HG03571 (cell line): Measurements from ENCODE around the gene PIK3R1.

Experiments used
- ATAC-seq: cut with Tn5 transposase; IDR thresholded peaks from one replicate; pipeline ENCODE4 v1.9.1; 2021; ENCODE audit not compliant: unreplicated experiment

Gene PIK3R1

DNA sequence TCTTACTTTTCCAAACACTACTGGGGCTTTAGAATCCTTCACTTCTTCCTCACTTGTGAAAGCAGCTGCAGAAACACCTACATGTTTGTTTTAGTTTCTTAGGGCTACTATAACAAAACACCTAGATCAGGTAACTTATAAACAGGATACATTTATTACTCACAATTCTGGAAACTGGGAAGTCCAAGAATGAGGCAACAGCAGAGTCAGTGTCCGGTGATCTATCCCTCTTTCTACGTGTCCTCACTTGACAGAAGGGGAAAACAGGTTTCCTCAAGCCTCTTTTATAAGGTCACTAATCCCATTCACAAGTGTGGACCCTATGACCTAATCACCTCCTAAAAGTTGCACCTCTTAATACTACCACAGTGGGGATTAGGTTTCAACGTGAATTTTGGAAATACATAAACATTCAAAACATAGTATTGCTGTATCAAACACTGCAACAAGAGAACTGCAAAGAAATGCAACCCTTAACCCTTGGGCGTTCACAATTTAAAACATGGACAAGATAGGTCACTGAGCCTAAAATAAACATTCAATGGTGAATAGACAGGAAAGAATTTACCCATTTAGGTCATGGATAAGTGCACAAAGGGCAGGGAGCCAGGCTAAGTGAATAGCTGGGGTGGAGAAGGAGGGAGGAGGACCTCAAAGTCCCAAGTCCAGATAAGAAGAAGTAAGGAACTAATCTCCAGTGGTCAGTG, 104.3 kb downstream of the PIK3R1 start:
- no peak for ATAC-seq

DNA sequence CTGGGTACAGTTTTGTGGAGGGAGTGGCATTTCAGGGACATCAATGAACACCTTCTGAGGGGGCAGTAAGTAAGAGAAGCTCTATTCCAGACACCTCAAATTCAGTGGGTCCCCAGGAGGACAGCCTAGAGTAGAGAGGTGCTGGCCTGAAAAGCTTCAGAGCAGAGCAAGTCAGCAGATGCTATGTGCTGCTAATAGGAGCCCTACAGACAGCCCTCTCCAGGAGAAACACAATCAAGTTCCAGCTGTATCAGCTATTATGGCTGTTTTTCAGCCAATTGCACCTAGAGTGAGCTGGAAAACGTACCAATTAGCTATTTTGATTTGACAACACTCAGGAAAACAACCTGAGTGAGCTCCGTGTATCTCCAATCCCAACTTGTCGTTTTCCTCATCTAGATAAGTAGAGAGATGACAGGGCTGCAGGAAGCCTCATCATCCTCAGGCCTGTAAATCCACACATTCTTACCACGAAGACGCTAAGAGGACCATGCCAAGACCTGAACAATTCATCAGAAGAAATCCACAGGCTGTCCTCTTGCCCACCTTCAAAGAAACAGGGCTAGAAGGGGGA, 104.9 kb downstream of the PIK3R1 start:
- no peak for ATAC-seq

DNA sequence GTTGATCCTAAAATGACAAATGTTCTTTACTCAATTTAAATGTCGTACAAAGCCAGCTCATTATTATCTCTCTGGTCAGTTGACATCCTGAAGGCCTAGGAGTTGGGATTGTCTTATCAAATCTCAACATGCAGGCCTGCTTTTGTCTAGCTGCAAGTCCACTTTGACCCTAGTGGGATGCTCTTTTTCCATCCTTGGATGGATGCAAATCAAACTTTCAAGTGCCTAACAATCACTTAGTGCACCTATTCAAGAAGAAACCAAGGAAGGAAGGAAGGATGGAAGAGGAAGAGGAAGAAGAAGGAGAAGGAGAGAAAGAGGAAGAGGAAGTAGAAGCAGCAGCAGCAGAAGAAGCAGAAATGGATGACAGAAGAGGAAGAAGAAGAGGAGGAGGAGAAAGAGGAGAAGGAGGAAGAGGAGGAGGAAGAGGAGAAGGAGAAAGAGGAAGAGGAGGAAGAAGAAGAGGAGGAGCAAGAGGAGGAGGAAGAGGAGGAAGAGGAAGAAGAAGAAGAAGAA, 109.6 kb downstream of the PIK3R1 start:
- ATAC-seq: no peak

DNA sequence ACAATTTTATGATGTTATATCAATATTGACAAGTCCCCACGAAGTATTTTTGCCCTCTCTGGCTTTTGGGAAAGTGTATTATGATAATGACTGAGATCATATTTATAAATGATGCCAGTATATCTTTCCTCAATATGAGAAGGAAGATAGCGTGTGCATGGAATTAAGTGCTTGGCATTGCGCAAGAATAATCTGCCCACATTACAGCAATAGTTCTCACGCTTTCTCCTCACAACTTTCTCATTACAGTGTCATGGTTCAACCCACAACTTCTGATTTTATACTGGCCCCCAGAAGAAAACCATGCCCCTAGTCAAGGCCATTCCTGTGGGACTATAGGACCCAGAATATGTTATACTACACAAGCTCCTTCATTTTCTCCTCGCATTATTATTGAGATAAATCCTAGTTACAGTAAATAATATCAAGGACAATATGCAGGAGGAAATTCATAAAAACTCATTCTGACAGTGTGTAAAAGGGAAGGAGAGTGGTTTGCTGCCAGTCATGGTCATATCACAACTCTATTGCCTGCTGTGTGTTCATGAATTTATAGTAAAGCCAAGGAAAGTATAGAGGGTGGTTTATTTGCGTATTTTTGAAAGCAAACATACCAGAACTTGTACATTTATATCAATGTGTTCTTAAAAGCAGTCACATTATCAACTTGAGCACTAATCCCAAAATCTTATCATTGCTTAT, 114.1 kb downstream of the PIK3R1 start:
- no peak for ATAC-seq

DNA sequence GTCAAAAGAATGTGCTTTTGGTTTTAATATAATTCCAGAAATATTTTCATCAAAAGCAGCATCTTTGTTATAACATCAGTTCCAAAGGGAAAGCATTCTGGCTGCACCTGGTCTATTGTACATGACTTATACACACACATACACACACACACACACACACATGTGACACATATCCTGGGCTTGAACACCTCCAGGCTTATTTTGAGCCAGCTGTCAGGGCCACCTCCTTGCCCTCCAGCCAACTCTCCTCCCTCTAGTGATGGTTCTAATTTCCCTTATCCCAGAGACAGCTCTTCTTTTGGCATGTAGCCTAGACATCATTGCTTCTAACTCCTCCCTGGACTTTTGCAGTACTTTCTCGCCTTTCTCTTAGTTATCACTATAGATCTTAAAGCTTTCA, 115.0 kb downstream of the PIK3R1 start:
- ATAC-seq: no peak

DNA sequence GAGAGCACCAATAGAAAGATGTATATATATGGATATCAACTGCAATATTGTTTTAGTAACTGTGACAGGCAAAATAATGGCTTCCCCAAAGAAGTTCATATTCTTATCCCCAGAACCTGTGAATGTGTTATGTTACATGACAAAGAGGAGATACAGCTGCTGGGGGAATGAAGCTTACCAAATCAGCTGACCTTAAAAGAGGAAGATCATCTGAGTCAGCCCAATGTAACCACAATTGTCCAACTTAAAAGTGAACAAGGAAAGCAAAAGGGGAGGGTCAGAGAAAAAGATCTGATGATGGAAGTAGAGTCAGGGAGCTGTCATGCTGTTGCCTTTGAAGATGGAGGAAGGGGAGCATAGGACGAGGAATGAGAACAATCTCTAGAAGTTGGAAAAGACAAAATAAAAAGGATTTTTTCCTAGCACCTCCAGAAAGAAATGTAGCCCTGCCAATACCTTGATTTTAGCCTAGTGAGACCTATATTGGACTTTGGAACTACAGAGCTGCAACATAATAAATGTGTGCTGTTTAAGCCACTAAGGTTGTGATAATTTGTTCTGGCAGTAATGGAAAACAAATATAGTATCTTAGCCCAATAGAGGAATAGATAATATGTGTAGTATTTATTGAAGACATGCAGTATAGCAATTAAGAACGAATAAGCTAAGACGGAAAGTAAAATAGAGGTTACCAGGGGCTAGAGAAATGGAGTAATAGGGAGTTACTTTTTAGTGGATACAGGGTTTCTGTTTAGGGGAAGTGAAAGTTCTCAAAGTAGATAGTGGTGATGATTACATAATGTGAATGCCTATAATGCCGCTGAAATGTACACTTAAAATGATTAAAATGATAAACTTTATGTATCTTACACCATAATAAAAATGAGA, 115.9 kb downstream of the PIK3R1 start:
- ATAC-seq: peak; percentile 59

DNA sequence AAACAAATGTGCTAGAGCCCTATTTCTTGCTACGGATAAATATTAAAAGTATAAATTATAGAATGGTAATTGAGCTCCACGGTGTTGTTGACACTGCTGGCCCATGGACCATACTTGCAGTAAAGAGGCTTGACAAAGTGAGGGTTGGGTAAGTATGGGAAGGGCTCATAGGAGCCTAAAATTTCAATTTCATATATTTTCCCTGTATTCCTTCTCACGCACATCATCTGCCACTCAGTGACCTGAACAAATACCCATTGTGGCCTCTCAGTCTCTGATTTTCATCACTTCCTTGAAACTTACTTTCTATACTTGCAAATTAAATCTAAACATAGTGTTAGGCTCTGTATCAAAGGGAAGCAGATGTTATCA, 116.5 kb downstream of the PIK3R1 start:
- ATAC-seq: peak; percentile 15

DNA sequence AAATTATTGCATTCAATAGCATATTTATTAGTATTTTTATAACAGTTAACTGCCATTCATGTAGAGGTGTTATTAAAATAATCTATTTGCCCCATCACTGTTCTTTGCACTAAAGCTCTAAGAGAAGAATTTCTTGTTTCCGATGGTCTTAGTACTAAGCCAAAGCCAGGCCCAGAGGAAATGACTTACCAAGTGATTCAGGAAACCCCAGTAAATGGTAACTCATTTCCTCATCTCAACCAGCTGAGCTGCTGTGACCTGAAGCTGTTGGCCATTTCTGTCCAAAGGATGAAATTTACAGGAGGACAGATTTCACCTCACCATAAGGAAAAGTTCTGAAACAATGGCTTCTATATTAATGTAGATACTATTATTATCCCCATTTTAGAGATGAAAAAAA, 117.0 kb downstream of the PIK3R1 start:
- ATAC-seq: no peak

DNA sequence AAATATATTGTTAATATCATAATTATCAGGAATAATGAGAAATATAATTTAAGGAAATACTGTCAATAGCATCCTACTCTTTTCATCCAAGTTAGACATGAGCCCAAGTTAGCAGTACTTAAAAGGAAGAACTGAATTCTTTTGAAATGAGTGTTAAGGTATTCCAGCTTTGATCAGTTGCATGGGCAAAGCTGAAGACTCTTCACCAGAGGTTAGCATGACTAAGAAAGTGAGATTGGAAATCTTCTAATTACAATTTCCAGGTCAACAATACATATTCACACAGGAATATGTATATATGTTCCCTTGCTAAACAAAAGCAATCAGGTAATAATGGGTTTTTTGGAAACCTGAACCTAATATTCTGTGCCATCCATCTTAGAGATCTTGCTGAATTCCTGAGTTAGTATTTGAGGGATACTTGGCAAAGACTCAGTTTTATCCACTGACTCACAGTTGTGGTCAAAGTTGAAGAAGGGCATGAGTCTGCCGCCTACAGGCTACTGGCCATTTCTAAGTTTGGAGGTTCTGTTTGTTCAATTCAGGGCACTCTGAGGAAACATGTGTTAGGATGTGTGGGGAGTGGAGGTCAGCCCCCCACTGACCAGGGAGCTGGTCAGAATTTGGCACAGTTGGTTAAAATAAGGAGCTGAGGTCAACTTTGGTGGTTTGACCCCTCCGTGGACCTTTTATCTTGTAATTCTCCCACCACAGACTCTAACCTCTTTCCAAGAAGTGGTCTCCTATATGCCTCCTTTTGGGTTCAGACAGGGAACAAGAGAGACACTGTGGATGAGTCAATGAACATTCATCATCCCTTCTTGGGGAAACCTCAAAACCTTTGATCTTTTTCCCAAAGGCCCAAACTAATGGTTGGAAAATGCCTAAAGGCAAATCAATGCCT, 118.3 kb downstream of the PIK3R1 start:
- no peak for ATAC-seq

DNA sequence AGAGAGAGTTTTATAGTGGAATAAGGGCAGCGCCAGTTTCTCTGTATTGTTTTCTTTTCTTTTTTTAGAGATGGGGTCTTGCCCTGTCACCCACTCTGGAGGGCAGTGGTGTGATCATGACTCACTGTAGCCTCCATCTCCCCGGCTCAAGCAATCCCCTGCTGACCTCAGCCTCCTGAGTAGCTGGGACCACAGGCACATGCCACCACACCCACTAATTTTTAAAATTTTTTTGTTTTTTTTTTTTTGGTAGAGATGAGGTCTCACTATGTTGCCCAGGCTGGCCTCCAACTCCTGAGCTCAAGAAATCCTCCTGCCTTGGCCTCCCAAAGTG, 119.0 kb downstream of the PIK3R1 start:
- no peak for ATAC-seq

DNA sequence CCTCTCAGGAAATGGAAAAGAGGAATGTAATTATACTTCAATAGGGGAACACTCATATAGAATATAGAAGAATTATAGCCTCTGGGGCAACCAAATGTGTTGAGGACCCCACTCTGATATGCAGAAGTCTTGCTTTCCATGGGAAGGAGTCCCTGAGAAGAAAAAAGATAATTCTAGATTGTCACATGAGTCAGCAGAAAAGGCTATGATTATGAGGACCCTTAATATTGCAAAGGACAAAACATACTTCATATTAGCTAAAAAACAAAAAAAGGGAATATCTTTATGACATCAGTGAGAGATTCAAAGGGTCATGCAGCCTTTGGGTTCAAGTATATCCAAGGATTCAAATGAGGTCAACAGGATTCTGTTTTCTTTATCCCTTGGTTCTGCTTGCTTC, 119.5 kb downstream of the PIK3R1 start:
- no peak for ATAC-seq

DNA sequence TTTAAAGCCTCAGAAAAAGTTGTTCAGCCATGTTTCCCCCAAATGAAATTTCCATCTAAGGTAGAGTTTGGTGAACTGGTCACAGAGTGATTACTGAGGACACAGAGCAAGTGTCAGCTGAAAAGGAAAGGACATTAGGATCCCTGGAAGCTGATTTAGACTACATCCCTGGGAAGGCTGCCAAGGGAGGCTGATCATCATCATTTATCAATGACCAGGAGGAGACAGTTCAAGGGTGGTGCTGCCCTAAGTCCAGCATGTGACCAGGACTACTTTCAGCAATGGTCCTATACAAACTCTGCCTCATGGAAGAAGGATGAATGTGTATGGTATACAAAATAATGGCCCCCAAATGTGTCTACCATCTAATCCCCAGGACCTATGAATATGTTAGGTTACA, 120.6 kb downstream of the PIK3R1 start:
- ATAC-seq: no peak

DNA sequence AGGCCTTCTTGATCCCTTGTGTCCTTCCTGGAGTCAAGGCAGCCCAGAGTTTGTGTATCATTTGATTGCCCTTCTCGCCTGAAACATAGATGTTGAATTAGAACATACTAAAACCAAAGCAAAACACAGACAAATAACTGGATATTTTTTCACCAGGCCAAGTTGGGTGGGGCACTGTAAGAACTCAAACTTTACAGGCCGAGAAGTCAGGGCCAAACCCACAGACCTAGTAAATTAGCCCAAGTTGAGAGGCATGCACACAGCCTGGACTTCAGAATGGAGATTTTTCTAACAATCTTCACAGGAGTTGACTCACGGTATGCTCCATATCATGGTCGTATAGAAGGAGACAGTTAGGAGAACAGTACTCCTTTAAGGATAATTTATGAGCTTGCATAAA, 121.7 kb downstream of the PIK3R1 start:
- no peak for ATAC-seq

DNA sequence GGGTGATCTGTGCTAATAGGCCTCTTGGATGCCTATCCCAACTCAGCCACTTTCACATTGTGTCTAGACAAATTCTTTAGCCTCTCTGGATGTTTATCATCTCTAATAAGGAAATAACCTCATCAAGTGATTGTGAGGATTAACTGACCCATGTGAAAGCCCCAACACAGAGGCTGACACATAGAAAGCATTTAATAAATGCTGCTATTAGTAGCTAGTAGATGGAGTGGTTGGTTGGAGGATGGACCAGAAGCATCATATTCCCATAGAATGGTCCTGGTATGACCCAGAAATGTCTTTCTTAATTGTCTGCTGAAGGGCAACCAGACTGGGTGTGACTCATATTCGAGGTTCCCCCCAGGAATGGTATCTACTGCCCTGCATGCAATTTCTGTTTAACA, 124.4 kb downstream of the PIK3R1 start:
- no peak for ATAC-seq

DNA sequence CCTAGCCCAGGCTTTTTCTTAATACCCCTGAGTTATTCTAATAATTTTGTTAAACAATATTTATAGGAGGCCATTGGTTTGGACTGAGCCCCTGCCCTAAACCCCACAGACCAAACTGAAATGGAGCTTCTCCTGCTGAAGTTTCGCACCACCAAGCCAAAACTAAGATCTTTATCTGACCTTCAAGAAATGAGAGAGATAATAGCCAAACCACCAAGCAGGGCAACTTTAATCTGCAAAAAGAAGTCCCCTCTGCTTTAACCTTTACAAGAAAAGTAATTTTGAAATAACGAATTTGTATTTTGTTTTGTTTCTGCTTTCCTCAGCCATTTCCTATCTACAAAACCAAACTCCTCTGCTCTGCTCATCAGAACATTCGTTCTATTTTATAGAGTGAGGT, 125.5 kb downstream of the PIK3R1 start:
- no peak for ATAC-seq

DNA sequence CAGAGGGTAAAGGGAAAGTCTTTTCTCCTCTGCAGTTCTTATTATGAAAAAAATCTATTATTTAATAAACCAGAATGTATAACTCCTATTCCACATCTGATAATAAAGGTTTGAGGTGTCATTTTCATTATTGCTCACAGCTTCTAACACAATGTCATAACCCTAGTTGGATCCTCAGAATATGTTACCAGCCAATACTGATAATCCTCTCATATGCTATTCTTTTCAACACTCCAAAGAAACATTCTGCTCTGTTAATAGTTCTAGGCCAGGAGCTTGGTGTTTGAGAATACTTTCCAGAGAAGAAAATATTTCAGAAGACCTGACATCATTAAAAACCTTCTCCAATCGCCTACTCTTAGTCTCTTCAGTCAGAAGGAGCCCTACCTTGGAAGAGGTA, 127.1 kb downstream of the PIK3R1 start:
- ATAC-seq: no peak

DNA sequence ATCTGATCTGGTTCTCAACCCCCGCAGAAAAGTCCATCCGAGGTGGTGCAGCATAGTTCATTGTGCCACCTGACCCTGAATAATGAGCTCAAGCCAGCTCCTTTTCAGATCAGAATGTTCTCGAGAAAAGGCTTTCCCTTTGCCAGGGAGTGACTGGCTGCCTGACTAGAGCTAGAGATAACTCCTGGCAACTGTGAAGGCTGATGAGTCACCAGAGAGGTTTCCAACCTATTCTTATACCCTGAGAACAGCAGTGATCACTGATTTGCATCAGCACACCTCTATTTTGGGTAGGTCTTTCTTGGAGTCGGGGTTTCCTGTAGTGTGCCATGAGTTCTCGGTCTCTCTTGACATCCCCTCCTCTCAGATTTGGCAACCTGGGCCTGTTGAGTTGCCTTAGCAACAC, 127.9 kb downstream of the PIK3R1 start:
- ATAC-seq: peak; percentile 62

DNA sequence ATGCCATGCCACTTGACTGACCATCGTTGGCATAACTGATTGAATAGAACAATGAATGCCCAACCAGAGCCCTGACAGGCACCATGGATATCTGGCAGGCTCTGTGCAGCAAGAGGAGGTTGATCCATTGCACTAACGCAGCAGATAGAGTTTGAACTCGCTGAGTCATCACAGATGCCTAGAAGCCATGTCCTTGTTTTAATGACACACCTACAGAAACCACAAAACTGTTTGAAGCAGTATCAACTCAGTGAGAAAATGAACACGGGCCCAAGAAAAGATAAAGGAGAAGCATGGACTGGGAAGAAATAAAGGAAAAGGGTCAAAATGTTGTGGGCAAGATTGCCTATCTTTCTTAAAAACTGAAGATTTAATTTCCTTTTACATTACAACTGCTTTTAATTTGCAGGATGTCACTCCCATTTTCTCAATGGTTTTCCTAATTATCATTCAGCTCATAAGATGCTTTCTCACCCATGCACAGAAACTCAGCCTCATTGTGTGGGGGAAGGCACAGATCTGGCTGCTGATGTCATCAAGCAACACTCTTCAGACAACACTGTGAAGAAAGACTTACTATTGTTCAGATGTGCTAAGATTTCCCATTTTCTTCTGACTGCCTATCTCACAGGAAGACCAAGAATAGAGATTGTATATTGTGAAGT, 129.0 kb downstream of the PIK3R1 start:
- no peak for ATAC-seq

DNA sequence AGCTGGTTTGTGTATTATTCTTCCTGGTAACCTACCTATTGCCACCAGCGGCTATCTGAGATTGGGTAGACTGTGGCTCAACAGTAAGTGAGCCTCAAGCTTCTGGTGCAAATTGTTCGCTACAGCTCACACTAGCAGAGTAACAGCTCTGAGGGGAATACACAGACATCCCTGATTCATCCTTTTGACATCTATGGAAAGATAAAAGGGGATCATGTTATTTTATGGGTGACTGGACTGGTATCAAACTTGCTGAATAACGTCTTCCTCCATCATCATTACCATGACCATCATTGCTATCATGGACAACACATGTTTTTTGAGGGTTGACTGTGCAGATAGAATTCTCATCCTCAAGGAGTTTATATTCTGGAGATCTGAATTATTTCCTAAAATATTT, 129.6 kb downstream of the PIK3R1 start:
- no peak for ATAC-seq

DNA sequence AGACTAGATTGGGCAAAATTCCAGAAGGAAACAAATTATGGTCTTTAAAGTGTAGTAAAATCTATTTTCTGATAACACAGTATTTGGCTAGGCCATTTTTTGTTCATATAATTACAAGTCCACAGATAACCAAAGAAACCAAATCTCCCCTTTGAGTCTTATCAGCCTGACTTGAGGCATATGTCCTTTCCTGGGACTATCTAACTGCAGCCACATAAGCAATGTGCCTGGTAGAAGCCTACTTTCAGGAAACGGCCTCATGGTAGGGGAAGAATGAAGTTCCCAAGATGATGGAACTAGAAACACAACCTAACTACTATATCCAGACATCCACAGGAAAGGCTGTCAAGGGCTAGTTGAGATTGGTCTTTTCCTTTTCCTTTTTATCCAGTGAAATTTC, 130.0 kb downstream of the PIK3R1 start:
- no peak for ATAC-seq
